Motor neuron (in vitro differentiated cells): Measurements from ENCODE around the gene FAM72B. TPM values are rescaled to one million over a fixed set of nuclear protein-coding genes. Genes with fewer than 3 reads are reported as not detected.
"Not testable (repeated sequence)": the region's sequence is repeated elsewhere in the genome, so short reads cannot be mapped to it uniquely, and the experiment has no call there.

Experiments used
- ATAC-seq, 8 experiments: fragments of 200-7000 bp; cut with Tn5 transposase; replicated peaks in 6 of 8; 2 replicates each; pipeline ENCODE4 v1.8.0; 2021; ENCODE audit warnings: mild to moderate bottlenecking in 8 of 8, moderate library complexity in 8 of 8
- H3K27ac ChIP-seq, 2 donors: fragments of 250-450 bp; sonication (Bioruptor Pico); 2 replicates each; pipeline ENCODE4 v1.9.0; 2021; ENCODE audit warnings: antibody characterized with exemption in 2 of 2, mild to moderate bottlenecking in 2 of 2, moderate library complexity in 1 of 2
- H3K4me1 ChIP-seq, 2 donors: fragments of 250-450 bp; sonication (Bioruptor Pico); replicated peaks in 1 of 2; 2 replicates each; pipeline ENCODE4 v1.6.1; 2021; ENCODE audit warnings: antibody characterized with exemption in 2 of 2, mild to moderate bottlenecking in 2 of 2, moderate library complexity in 1 of 2
- H3K4me3 ChIP-seq, 5 donors: fragments of 250-450 bp; sonication (Bioruptor Pico); 2 replicates each; pipeline ENCODE4 v1.9.0; 2021; ENCODE audit warnings: antibody characterized with exemption in 5 of 5, mild to moderate bottlenecking in 5 of 5, moderate library complexity in 4 of 5
- WGBS, 10 experiments: fragments of 450-650 bp; shearing (Covaris generic); methylation state at CpG; one replicate each; pipeline ENCODE4 v1.0.0; 2022; 5-methylcytosine and 5-hydroxymethylcytosine counted together
- in situ Hi-C, 9 experiments: fragments of 400-800 bp; cut with MboI; loops; one replicate each; pipeline ENCODE4 v1.15.0; 2021; ENCODE audit warnings: low sequenced_read_pairs in 9 of 9, low pct_unique_long_range_greater_than_20kb in 2 of 9; ENCODE audit not compliant: unreplicated experiment in 9 of 9
- total RNA-seq, 8 experiments: library from RNA; unstranded; fragments of 300-600 nt; gene quantifications; 2 replicates each; pipeline versions ENCODE4 v1.2.3 to v1.2.4, GENCODE V29; 2022

FAM72B gene
- total RNA-seq, 8 experiments from 2014 or later: 0.71 to 12.6 (median 4.8) TPM

DNA sequence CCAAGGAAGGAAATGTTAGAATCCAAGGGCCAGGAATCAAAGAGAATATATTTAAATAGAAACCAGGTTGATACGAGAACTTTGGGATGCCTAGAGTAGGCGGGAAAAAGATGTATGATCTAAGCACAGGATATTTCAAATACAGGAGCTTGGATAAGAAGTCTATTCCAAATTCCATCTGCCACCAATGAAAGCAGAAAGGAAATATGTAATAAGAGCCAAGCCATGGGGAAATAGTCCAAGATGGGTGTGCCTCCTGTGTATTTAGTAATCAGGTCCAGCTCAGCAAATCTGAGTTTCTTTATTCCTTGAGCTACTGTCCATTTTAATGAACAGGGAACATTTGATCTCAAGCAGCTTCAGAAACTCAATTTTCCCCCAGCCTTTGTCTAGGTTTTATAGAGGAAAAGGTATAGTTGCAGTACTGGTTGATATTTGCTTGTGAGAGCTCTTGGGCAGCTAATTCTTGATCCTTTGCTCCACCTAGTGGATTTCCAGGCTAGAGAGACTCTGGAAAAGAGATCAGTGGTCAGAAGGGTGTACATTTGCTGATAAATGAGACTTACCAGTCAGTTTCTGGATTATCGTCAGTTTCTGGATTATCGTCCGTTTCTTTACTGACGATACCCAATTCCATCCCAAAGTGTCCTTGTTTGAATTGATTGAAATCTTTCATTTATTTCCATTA lies 28.3 kb downstream of the FAM72B start:
- H3K4me3 ChIP-seq, H3K27ac ChIP-seq, in situ Hi-C loops, H3K4me1 ChIP-seq: not testable (repeated sequence)
- ATAC-seq: peak in 5 of 8 experiments; percentile 16 to 66 (median 31)
- WGBS, 10 experiments: no CpG with 5 or more reads among the region's 6 CpGs

DNA sequence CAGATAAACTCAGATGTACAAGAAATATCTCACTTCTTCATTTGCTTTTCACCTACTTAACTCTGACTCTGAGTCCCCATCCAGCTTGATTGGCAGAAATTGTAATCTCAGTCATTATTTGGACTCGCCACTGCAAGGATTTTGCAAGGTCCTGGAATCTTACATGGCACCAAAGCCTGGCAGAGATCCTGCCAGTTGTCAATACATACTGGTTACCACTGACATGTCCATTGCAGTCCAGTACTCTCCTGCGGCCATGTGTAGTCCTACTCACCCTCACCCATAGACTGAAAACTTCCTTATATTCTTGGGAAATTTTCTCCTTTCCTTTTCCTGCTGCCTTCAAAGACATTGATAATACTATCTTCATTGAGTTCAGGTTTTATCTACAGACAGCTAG lies 29.3 kb downstream of the FAM72B start:
- H3K27ac ChIP-seq, in situ Hi-C loops, H3K4me1 ChIP-seq, ATAC-seq, H3K4me3 ChIP-seq: not testable (repeated sequence)
- no CpG with 5 or more reads among the region's 2 CpGs for WGBS, 10 experiments

DNA sequence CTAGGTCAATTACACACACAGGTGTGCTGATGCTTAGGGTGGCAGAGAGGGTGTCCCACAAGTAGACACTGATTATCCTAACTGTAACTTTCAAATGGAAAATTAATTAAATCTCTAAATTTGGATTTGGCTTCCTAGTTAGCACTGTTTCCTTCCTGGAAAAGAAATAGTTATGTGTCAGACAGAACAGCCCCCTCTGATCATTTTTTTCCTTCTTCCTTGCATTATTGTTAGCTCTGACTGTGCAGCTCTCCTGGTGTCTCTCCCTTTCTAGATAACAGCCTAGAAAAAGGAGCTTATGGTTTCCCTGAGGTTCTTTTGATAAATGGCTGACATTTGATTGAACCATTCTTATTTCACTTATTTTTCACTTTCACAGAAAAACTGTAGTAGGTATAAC lies 31.4 kb downstream of the FAM72B start:
- ATAC-seq, H3K4me1 ChIP-seq, H3K4me3 ChIP-seq, H3K27ac ChIP-seq, in situ Hi-C loops: not testable (repeated sequence)

DNA sequence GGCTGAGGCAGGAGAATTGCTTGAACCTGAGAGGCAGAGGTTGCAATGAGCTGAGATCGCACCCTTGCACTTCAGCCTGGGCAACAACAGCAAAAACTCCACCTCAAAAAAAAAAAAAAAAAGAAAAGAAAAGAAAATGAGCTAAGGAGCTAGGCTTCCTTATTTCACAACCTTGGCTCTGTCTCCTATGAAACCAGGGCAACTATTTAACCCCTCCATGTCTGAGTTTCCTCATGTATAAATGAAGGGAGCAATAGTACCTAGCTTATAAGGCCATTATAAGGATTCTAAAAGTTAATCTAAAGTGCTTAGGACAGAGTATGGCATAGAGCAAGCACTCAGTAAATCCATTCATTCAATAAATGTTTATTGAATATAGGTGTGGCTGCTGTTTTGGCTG lies 32.8 kb downstream of the FAM72B start:
- H3K4me1 ChIP-seq, H3K27ac ChIP-seq, H3K4me3 ChIP-seq, in situ Hi-C loops: not testable (repeated sequence)
- ATAC-seq: peak in 1 of 8 experiments; percentile 13
- no CpG with 5 or more reads among the region's 1 CpG for WGBS, 10 experiments

DNA sequence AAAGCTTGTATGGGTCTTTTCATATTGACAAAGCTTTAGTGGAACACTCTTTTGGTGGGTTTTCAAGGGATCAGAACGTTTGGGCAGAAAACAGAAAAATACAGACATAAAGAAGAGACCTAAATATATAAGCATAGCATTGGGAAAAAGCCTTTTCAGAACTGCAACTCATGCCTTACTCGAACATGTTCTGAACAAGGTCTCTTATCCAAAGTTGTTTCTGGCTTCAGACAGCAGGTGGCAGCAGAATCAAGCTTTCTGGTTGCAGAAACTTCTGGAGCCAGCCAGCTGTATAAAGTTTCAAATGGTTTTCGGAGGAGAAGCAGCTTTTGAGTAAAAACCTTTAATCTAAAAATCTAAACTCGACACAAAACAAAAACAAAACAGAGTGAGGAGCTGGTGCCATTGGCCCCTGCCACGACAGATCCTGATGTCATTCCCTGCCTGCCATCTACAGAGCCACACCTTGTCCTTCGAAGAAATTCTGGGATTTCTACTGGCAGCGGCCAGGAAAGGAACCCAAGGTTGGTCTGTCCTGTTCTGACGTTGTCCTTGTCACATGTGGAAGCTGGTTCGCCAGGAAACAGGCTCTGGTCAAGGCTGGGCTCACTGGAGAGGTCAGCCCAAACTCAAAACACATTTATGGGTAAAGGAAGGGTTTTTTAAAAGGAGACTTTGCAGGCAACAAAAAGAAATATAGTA lies 35.5 kb downstream of the FAM72B start:
- H3K27ac ChIP-seq, H3K4me3 ChIP-seq, H3K4me1 ChIP-seq, in situ Hi-C loops: not testable (repeated sequence)
- peak; percentile 52 to 92 (median 72) for ATAC-seq
- WGBS, 10 experiments: no CpG with 5 or more reads among the region's 9 CpGs

DNA sequence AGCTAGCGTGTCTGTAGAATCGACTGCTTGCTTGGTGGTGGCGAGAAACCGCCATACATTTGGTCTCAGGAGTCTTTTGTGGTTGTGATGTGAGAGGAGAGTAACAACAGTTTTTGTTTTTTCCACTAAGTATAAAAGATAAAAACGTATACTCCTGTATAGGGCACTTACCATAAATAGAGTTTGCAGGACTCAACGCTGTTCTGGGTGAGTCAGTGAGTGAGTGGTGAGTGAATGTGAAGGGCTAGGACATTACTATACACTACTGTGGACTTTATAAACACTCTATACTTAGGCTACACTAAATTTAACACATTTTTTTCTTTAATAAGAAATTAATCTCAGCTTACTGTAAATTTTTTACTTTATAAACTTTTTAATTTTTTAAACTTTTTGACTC lies 43.7 kb downstream of the FAM72B start:
- in situ Hi-C loops, ATAC-seq, H3K27ac ChIP-seq, H3K4me1 ChIP-seq, H3K4me3 ChIP-seq: not testable (repeated sequence)
- WGBS, 10 experiments: no CpG with 5 or more reads among the region's 6 CpGs

DNA sequence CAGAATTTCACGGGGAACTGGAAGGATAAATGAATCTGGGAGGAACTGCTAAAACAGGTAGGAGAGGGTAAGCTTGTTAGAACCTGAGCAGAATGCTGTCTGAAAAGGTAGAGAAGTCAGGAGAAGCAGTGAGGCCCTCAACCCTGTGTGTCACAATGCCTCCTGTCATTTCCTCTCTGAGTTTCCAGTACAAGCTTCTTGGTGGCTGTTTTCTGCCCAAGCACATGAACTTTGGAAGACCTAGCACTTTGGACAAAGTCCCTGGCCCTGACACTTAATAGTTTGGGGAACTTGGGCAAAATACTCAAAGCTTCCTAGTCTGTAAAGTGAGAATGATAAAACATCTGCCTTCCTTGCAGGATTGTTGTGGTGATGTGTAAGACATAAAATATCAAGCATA lies 52.6 kb downstream of the FAM72B start:
- H3K27ac ChIP-seq, H3K4me3 ChIP-seq, ATAC-seq, H3K4me1 ChIP-seq, in situ Hi-C loops: not testable (repeated sequence)
- no CpG with 5 or more reads among the region's 1 CpG for WGBS, 10 experiments

DNA sequence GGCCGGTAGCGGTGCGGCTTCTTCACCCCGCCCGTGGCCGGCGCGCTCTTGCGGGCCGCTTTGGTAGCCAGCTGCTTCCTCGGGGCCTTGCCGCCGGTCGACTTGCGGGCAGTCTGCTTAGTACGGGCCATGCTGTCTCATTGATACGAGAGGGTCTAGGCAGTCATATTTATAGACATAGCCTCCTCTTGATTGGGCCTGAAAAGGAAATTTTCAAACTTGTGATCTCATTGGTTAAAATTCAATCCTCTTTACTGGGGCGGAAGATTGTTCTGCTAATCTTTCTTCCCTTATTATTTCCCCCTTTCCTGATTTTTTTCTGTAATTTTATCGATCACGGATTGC lies 65.7 kb downstream of the FAM72B start:
- H3K27ac ChIP-seq, H3K4me1 ChIP-seq, in situ Hi-C loops: not testable (repeated sequence)
- peak; percentile 22 to 59 (median 49) for ATAC-seq
- WGBS, 10 experiments: no CpG with 5 or more reads among the region's 20 CpGs
- H3K4me3 ChIP-seq: peak overlapping the region in 3 of 5 donors; percentile 47 to 55 (median 48)

Other genes starting within 250 kb of the FAM72B start
- 10 to 100 TPM; 11.4 to 26.6 (median 16.4) TPM for gene SRGAP2C, start 635 bp upstream of the FAM72B start, total RNA-seq